Epithelial cell of esophagus (primary cell): Measurements from ENCODE around the gene PLK1.
"Not testable (repeated sequence)": the region's sequence is repeated elsewhere in the genome, so short reads cannot be mapped to it uniquely, and the experiment has no call there.

Source experiments
- DNase-seq: peaks from one replicate; pipeline ENCODE4 v3.0.0; 2010; ENCODE audit warnings: low read depth
- H3K4me3 ChIP-seq: 2 replicates; pipeline ENCODE4 v1.5.1; 2011; ENCODE audit warnings: mild to moderate bottlenecking, low read length, control low read depth
- TF ChIP-seq, protein P1 (sequence below): IDR thresholded peaks from 2 replicates; pipeline ENCODE4 v1.5.1; 2011; ENCODE audit warnings: low read depth, mild to moderate bottlenecking, low read length, control low read depth, inconsistent platforms; ENCODE audit not compliant: insufficient read depth; ENCODE audit errors: missing control alignments

Gene PLK1

DNA sequence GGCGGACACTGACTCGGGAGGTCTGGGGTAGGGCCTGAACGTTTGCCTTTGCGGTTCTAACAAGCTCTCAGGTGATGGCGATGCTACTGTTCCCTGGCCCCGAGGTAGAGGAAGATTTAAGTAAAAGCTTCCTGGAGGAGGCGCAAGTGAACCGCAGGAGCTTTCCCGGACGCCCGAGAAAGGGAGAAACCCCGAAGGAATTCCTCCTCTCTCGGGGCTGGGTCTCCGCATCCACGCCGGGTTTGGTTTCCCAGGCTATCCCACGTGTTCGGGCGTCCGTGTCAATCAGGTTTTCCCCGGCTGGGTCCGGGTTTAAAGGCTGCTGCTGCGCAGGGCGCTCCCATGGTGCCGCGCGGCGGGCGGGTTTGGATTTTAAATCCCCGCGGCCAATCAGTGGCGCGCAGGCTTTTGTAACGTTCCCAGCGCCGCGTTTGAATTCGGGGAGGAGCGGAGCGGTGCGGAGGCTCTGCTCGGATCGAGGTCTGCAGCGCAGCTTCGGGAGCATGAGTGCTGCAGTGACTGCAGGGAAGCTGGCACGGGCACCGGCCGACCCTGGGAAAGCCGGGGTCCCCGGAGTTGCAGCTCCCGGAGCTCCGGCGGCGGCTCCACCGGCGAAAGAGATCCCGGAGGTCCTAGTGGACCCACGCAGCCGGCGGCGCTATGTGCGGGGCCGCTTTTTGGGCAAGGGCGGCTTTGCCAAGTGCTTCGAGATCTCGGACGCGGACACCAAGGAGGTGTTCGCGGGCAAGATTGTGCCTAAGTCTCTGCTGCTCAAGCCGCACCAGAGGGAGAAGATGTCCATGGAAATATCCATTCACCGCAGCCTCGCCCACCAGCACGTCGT lies at the start of gene PLK1:
PLK1 (plus strand) TSS at position 460 of the 844 bp plus-strand sequence; CDS start at position 504, 44 bp downstream.
- DNase-seq: peak; percentile 88
- TF ChIP-seq, protein P1, sequence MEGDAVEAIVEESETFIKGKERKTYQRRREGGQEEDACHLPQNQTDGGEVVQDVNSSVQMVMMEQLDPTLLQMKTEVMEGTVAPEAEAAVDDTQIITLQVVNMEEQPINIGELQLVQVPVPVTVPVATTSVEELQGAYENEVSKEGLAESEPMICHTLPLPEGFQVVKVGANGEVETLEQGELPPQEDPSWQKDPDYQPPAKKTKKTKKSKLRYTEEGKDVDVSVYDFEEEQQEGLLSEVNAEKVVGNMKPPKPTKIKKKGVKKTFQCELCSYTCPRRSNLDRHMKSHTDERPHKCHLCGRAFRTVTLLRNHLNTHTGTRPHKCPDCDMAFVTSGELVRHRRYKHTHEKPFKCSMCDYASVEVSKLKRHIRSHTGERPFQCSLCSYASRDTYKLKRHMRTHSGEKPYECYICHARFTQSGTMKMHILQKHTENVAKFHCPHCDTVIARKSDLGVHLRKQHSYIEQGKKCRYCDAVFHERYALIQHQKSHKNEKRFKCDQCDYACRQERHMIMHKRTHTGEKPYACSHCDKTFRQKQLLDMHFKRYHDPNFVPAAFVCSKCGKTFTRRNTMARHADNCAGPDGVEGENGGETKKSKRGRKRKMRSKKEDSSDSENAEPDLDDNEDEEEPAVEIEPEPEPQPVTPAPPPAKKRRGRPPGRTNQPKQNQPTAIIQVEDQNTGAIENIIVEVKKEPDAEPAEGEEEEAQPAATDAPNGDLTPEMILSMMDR: peak; percentile 46
- H3K4me3 ChIP-seq: peak within 1 kb of the TSS; percentile 68

DNA sequence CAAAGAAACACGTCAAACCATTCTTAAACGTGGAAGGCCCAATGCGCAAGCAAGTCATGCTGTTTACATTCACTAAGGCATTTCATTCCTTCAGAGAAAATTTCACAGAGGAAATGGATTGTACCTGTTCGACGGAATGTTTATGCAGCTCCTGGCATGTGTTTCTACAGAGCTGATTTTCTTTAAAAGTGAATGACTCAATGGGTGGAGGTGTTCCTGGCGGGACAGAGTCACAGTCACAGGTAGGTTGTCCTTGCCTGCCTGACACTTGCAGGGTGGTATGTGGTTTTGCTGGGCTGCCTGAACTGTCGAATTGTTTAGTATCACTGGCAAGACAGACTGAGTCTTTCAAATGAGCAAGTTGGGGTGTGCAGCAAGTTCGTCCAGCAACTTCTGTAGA lies 49.2 kb upstream of the PLK1 start:
- peak; percentile 91 for DNase-seq
- H3K4me3 ChIP-seq: no peak overlapping the region
- TF ChIP-seq, protein P1: no peak

DNA sequence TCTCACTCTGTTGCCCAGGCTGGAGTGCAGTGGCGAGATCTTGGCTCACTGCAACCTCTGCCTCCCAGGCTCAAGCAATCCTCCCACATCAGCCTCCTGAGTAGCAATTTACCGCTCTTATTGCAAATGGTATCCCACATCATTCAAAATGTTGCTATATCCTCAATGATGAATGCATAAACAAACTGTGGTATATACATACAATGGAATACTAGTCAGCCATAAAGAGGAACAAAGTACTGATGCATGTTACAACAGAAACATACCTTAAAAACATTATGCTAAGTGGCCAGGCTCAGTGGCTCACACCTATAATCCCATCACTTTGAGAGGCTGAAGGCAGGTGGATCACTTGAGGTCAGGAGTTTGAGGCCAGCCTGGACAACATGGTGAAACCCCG lies 46.8 kb upstream of the PLK1 start:
- DNase-seq, H3K4me3 ChIP-seq: not testable (repeated sequence)

DNA sequence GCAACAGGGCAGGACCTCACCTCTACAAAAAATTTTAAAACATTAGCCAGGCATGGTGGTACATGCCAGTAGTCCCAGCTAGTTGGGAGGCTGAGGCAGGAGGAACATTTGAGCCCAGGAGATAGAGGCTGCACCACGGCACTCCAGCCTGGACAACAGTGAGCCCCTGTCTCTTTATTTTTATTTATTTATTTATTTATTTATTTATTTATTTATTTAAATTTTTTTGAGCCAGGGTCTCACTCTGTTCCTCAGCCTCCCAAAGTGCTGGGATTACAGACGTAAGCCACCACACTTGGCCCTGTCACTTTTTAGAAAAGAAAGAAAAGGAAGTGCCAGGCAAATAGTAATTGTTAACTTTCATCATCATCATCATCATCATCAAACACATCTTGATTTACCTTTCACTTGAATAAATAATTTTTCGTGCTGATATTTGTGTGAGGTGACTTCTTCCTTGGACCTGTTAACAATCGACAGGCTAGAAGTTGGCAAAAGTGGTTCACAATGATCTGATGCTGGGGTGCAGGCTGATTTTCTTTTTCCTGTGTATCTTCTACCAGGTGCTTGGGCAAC lies 44.1 kb upstream of the PLK1 start:
- DNase-seq: no peak
- H3K4me3 ChIP-seq: no peak overlapping the region
- TF ChIP-seq, protein P1: no peak

DNA sequence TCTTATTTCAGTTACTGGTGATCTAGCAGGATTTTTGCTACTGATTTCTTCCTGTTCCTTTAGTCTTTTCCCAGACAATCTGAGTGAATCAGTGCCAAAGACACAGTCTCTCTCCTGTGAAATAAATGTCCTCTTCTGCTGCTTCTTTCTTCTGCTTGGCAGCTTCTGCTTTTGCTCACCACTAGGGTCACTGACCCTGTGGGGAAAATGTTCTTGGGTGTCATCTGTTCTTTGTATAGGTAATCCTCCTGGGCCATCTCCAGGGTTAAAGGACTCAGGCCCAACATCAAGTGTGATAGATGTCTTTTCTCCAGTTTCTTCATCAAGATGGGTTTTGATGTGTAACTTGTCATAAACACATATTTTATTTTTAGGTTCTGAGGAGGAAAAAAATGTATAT lies 42.7 kb upstream of the PLK1 start:
- TF ChIP-seq, protein P1: no peak
- H3K4me3 ChIP-seq: no peak overlapping the region
- no peak for DNase-seq

DNA sequence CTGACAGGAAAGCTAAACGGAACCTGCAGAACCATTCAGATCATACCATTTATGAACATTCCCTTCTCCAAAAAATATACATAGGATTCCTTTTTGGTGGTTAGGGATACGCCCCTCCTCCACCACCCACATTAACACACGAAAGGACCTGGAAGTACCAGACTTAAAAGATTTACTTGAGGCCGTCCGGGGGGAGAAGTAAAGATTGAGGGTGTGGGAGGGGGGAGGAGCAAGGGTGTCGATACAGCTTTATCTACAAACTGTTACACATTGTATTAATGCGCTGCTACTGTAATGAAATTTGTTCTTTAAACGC lies 38.1 kb upstream of the PLK1 start:
- peak; percentile 10 for DNase-seq
- peak overlapping the region; percentile 100 for H3K4me3 ChIP-seq
- TF ChIP-seq, protein P1: no peak

DNA sequence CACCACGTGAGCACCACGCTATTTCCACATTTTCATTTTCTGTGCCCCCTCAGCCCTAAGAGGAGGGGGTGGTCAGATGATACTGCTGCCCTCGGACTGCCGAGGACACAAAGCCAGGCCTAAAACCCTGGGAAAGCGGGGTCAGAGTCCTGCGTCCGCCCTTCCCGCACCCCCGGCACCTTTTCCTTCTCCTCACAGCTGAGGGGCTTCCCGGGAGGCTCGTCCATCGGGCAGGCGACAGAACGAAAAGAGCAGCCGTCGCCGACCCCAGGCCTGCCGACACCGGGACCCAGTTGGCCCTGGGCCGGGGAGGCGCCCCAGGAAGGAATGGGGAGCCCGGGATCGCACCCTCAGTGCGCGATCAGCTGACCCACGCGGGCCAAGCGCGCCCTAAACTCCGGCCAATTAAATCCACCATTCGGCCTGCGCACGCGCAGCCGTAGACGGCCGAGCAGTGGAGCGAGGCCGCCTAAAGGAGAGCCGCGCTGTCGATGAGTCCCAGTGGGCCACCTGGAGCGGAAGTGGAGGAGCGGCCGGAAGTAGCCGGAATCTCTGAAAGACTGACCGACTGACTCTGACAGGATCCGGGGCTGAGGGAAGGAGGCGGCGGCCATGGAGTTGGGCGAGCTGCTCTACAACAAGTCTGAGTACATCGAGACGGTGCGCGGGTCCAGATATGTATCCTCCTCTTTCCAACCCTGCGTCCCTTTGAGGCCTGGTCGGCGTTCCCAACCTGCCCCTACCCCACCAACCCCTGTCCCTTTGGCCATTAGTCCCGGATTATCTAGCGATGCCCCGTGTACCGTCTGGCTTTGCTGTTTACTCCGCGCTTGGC lies 37.5 kb upstream of the PLK1 start, which contains the start of the genes DCTN5 and PALB2:
DCTN5 (plus strand) TSS at position 536 of the 835 bp plus-strand sequence; CDS start at position 613, 77 bp downstream.
PALB2 (minus strand) TSS at position 380 of the 835 bp plus-strand sequence; CDS start at position 227, 153 bp downstream.
- H3K4me3 ChIP-seq: peak within 1 kb of the TSS; percentile 100
- DNase-seq: peak; percentile 97
- TF ChIP-seq, protein P1: no peak
